ENCODE data around the gene VGF. TPM values are rescaled to one million over a fixed set of nuclear protein-coding genes. Genes with fewer than 3 reads are reported as not detected.
A peak's percentile ranks its signal among the peaks of the same experiment; 100 is the strongest.
"Not testable (repeated sequence)": the region's sequence is repeated elsewhere in the genome, so short reads cannot be mapped to it uniquely, and the experiment has no call there.

VGF gene
- total and polyA plus RNA-seq, 2 donors (not counting 1 experiment from before 2014, with no cell fraction given): 0.10 to 0.17 TPM

- ATAC-seq (ENCODE audit: low read depth): no peak
- Histone ChIP-seq H3K9me3 (ENCODE audit: control extremely low read depth in 1 of 3, control insufficient read depth in 2 of 3, insufficient read depth in 1 of 3, low read length in 2 of 3) (peaks cover 0 to 11% (median 0%) of the 10 kb centered on the region in 3 donors), H3K9ac (ENCODE audit: low read length) (peak overlapping the region; percentile 63), H3K4me2 (replicated peaks; ENCODE audit: low read depth, low read length, poor library complexity, severe bottlenecking) (peak overlapping the region; percentile 79), H2AFZ (ENCODE audit: insufficient read depth, low read depth, low read length, poor library complexity, severe bottlenecking) (peak overlapping the region; percentile 98), H3K4me3 (ENCODE audit: control extremely low read depth in 1 of 5, extremely low read depth in 1 of 5, insufficient read depth in 1 of 5, low read depth in 2 of 5, low read length in 4 of 5) (peak overlapping the region; percentile 6 to 50 (median 38)), H3K27me3 (replicated peaks in 1 of 4; ENCODE audit: control extremely low read depth in 1 of 4, control insufficient read depth in 3 of 4, insufficient read depth in 4 of 4, low read length in 3 of 4) (peaks cover 0 to 17% (median 2%) of the 10 kb centered on the region in 4 experiments), H3K79me2 (ENCODE audit: control insufficient read depth, insufficient read depth, low read length) (no peaks in the 10 kb centered on the region), H3K4me1 (ENCODE audit: control insufficient read depth in 2 of 2, insufficient read depth in 2 of 2, low read length in 2 of 2) (peaks cover 23 to 25% of the 10 kb centered on the region in 2 donors), H3K27ac (ENCODE audit: low read length in 2 of 2) (peak overlapping the region in 1 of 2 donors; percentile 38), H4K20me1 (ENCODE audit: control insufficient read depth, insufficient read depth, low read length, poor library complexity, severe bottlenecking) (no peaks in the 10 kb centered on the region), H3K36me3 (replicated peaks in 1 of 2; ENCODE audit: control extremely low read depth in 1 of 2, control insufficient read depth in 1 of 2, extremely low read depth in 1 of 2, insufficient read depth in 2 of 2, low read length in 1 of 2) (no peaks in the 10 kb centered on the region)
- CTCF ChIA-PET: interaction anchor here (0.6 to 1.8 kb wide), 2 partner anchors 22 to 488 kb away, joined by 3 to 10 read pairs; no protein-coding TSS in a partner anchor
- intact Hi-C loops (cut with micrococcal nuclease): no loop called here
- H3K4me1 Mint-ChIP-seq: peaks cover 39% of the 10 kb centered on the region
- no peaks in the 10 kb centered on the region for H3K9me3 Mint-ChIP-seq (ENCODE audit: insufficient read depth)
- H3K27ac Mint-ChIP-seq: peak overlapping the region; percentile 22
- 32% methylated on average over 13 of the region's 17 CpGs for WGBS (ENCODE audit: insufficient coverage)
- H3K27me3 Mint-ChIP-seq: peaks cover 34% of the 10 kb centered on the region
- no peak for TF ChIP-seq EZH2 (IDR thresholded peaks at IDR 0.05; ENCODE audit: borderline replicate concordance, insufficient read depth, low read depth, low read length, poor library complexity, severe bottlenecking)
- TF ChIP-seq CTCF (IDR thresholded peaks at IDR 0.05): no peak
- peak overlapping the region; percentile 72 for H3K4me3 Mint-ChIP-seq
- POLR2A ChIA-PET: no interaction called here
- DNase-seq: peak; percentile 31
These were observed 43.1 kb downstream of the VGF start for GRCh38 chr7:101121991-101122932.

GRCh38 chr7:101121631-101121990, 43.8 kb downstream of the VGF start:
- ATAC-seq (ENCODE audit: low read depth); H4K20me1 ChIP-seq (ENCODE audit: control insufficient read depth, insufficient read depth, low read length, poor library complexity, severe bottlenecking); intact Hi-C loops (cut with micrococcal nuclease); H3K9me3 Mint-ChIP-seq (ENCODE audit: insufficient read depth); H3K36me3 ChIP-seq (replicated peaks in 1 of 2; ENCODE audit: control extremely low read depth in 1 of 2, control insufficient read depth in 1 of 2, extremely low read depth in 1 of 2, insufficient read depth in 2 of 2, low read length in 1 of 2); POLR2A ChIA-PET; H3K79me2 ChIP-seq (ENCODE audit: control insufficient read depth, insufficient read depth, low read length); H3K9ac ChIP-seq (ENCODE audit: low read length); H3K9me3 ChIP-seq (ENCODE audit: control extremely low read depth in 1 of 3, control insufficient read depth in 2 of 3, insufficient read depth in 1 of 3, low read length in 2 of 3); CTCF ChIA-PET; DNase-seq; H3K27ac ChIP-seq (ENCODE audit: low read length in 2 of 2); H3K27ac Mint-ChIP-seq: not testable (repeated sequence)
- peak overlapping the region in 2 of 5 experiments; percentile 6 to 38 for H3K4me3 ChIP-seq (ENCODE audit: control extremely low read depth in 1 of 5, extremely low read depth in 1 of 5, insufficient read depth in 1 of 5, low read depth in 2 of 5, low read length in 4 of 5)
- H3K27me3 ChIP-seq (replicated peaks in 1 of 4; ENCODE audit: control extremely low read depth in 1 of 4, control insufficient read depth in 3 of 4, insufficient read depth in 4 of 4, low read length in 3 of 4): peaks cover 0 to 16% (median 1%) of the 10 kb centered on the region in 4 experiments
- peak overlapping the region; percentile 72 for H3K4me3 Mint-ChIP-seq
- 100% methylated on average over 1 of the region's 9 CpGs for WGBS (ENCODE audit: insufficient coverage)
- peak overlapping the region; percentile 98 for H2AFZ ChIP-seq (ENCODE audit: insufficient read depth, low read depth, low read length, poor library complexity, severe bottlenecking)
- H3K4me1 ChIP-seq (ENCODE audit: control insufficient read depth in 2 of 2, insufficient read depth in 2 of 2, low read length in 2 of 2): peaks cover 16 to 19% of the 10 kb centered on the region in 2 donors
- H3K4me1 Mint-ChIP-seq: peaks cover 33% of the 10 kb centered on the region
- peak overlapping the region; percentile 79 for H3K4me2 ChIP-seq (replicated peaks; ENCODE audit: low read depth, low read length, poor library complexity, severe bottlenecking)
- H3K27me3 Mint-ChIP-seq: peaks cover 27% of the 10 kb centered on the region

All from B cell (primary cell).